Measurements from ENCODE around the gene GPR137C. TPM values are rescaled to one million over a fixed set of nuclear protein-coding genes. Genes with fewer than 3 reads are reported as not detected.

The GPR137C gene
- total and polyA plus RNA-seq, 2 of the 8 experiments (the other 6 are each of a cell fraction or from before 2014, with no cell fraction given) = 2.7 to 4.3 TPM

DNA sequence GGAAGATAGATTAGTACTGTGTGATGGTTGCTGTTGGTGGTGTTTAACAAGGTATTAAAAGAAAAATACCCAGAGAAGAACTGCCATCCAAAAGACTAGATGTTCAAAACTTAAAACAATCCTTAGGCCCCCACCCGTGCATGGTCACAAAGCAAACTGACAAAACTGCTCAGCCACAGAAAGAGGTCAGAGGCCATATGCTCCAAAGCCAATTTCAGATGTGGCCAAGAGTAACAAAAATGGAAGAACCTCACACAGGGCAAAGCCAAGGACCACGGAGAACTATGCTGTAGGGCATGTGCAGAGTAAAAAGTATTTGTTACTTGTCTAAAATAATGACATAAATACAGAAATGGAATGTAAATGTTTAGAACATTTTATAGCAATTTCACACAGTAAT is 5.6 kb upstream of the GPR137C start:
- Histone ChIP-seq H4K91ac (replicated peaks; ENCODE audit: insufficient read length, low read length) (no peak overlapping the region), H3K4me1 (replicated peaks in 1 of 4; ENCODE audit: control insufficient read depth in 3 of 4, insufficient read depth in 4 of 4, low read length in 3 of 4) (peaks cover 1 to 7% (median 3%) of the 10 kb centered on the region in 4 experiments; a peak in 3 of 7 replicates), H3K79me1 (ENCODE audit: low read depth, low read length) (peaks cover 2% of the 10 kb centered on the region), H3K79me2 (ENCODE audit: control insufficient read depth in 1 of 2, insufficient read depth in 2 of 2, low read length in 2 of 2) (peaks cover 0 to 28% of the 10 kb centered on the region in 2 experiments; a peak in 2 of 4 replicates), H3K27ac (ENCODE audit: low read depth, low read length) (no peak overlapping the region), H3K56ac (replicated peaks; ENCODE audit: insufficient read length, low read depth, low read length) (no peak overlapping the region), H2AK5ac (ENCODE audit: low read depth, low read length) (no peak overlapping the region), H3K23me2 (ENCODE audit: low read depth, low read length) (peaks cover 4% of the 10 kb centered on the region; the same call in 1 of the 2 replicates), H3K36me3 (ENCODE audit: control insufficient read depth in 2 of 4, insufficient read depth in 4 of 4, low read length in 3 of 4) (peaks cover 0 to 4% (median 0%) of the 10 kb centered on the region in 4 experiments; a peak in 1 of 8 replicates), H2AFZ (ENCODE audit: low read length) (no peak overlapping the region), H4K8ac (ENCODE audit: extremely low read depth, insufficient read depth, low read length) (no peak overlapping the region), H2BK15ac (ENCODE audit: low read length) (no peak overlapping the region), H2BK20ac (ENCODE audit: low read length) (no peak overlapping the region), H3K27me3 (replicated peaks in 1 of 4; ENCODE audit: control insufficient read depth in 3 of 4, extremely low read depth in 1 of 4, insufficient read depth in 3 of 4, low read length in 3 of 4) (no peaks in the 10 kb centered on the region), H3K14ac (ENCODE audit: insufficient read length) (no peak overlapping the region), H2BK120ac (replicated peaks; ENCODE audit: low read depth, low read length) (no peak overlapping the region), H3K4me3 (ENCODE audit: extremely low read depth in 1 of 4, insufficient read depth in 2 of 4, low read depth in 3 of 4, low read length in 4 of 4) (no peak overlapping the region), H4K20me1 (replicated peaks in 1 of 2; ENCODE audit: control insufficient read depth in 1 of 2, insufficient read depth in 2 of 2, low read length in 2 of 2) (peaks cover 0 to 2% of the 10 kb centered on the region in 2 experiments), H3K9me3 (ENCODE audit: insufficient read depth in 2 of 2, low read depth in 1 of 2, low read length in 1 of 2) (no peaks in the 10 kb centered on the region), H3K4ac (replicated peaks; ENCODE audit: insufficient read length, low read depth, low read length) (no peak overlapping the region), H3K9ac (replicated peaks in 1 of 4; ENCODE audit: extremely low read depth in 1 of 4, low read depth in 3 of 4, low read length in 3 of 4) (no peak overlapping the region), H3K18ac (ENCODE audit: extremely low read depth, low read length) (no peak overlapping the region), H2BK5ac (ENCODE audit: low read depth, low read length) (no peak overlapping the region), H4K5ac (ENCODE audit: insufficient read length, low read depth, low read length) (no peak overlapping the region), H2BK12ac (ENCODE audit: low read depth, low read length) (no peak overlapping the region), H3K4me2 (ENCODE audit: insufficient read depth in 1 of 2, low read depth in 2 of 2, low read length in 2 of 2) (no peak overlapping the region), H3K23ac (ENCODE audit: insufficient read length) (no peak overlapping the region)
- ChIA-PET CTCF (ENCODE audit: partially characterized antibody) (no interaction called here), POLR2A (ENCODE audit: partially characterized antibody) (no interaction called here)
- WGBS, 2 experiments (ENCODE audit: extremely low coverage in 1 of 2, insufficient coverage in 1 of 2, insufficient read length in 1 of 2, insufficient replicate concordance in 2 of 2, low coverage in 1 of 2, low lambda C conversion rate in 2 of 2, missing lambda C conversion rate in 1 of 2) = 86% methylated on average over 2 of the region's 2 CpGs; no CpG with 5 or more reads in 1 of the 2 experiments
- DNase-seq (ENCODE audit: low read depth in 1 of 2, low spot score in 2 of 2) (no peak), FAIRE-seq (no peak)
- TF ChIP-seq RFX5 (IDR thresholded peaks at IDR 0.05; ENCODE audit: borderline replicate concordance, low read depth, low read length) = no peak
- no peak for TF ChIP-seq GABPA (IDR thresholded peaks at IDR 0.05; ENCODE audit: borderline replicate concordance, insufficient read depth, low read length)
- no peak for TF ChIP-seq SIX5 (IDR thresholded peaks at IDR 0.05; ENCODE audit: low read depth, low read length)
- no peak for TF ChIP-seq POU5F1 (IDR thresholded peaks at IDR 0.05; ENCODE audit: low read depth, low read length)
- TF ChIP-seq, protein P1, sequence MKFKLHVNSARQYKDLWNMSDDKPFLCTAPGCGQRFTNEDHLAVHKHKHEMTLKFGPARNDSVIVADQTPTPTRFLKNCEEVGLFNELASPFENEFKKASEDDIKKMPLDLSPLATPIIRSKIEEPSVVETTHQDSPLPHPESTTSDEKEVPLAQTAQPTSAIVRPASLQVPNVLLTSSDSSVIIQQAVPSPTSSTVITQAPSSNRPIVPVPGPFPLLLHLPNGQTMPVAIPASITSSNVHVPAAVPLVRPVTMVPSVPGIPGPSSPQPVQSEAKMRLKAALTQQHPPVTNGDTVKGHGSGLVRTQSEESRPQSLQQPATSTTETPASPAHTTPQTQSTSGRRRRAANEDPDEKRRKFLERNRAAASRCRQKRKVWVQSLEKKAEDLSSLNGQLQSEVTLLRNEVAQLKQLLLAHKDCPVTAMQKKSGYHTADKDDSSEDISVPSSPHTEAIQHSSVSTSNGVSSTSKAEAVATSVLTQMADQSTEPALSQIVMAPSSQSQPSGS (IDR thresholded peaks at IDR 0.05; ENCODE audit: low read length) = no peak
- no peak for TF ChIP-seq BCL11A (IDR thresholded peaks at IDR 0.05; ENCODE audit: low read depth in 2 of 2, low read length in 2 of 2)
- no peak for TF ChIP-seq CEBPB (IDR thresholded peaks at IDR 0.05; ENCODE audit: low read depth, low read length)
- TF ChIP-seq, protein P2, sequence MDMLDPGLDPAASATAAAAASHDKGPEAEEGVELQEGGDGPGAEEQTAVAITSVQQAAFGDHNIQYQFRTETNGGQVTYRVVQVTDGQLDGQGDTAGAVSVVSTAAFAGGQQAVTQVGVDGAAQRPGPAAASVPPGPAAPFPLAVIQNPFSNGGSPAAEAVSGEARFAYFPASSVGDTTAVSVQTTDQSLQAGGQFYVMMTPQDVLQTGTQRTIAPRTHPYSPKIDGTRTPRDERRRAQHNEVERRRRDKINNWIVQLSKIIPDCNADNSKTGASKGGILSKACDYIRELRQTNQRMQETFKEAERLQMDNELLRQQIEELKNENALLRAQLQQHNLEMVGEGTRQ (IDR thresholded peaks at IDR 0.05; ENCODE audit: low read length) = no peak
- no peak for TF ChIP-seq KDM5A (IDR thresholded peaks at IDR 0.05; ENCODE audit: low read length)
- TF ChIP-seq SP2 (IDR thresholded peaks at IDR 0.05; ENCODE audit: low read length) = no peak
- no peak for TF ChIP-seq BRCA1 (IDR thresholded peaks at IDR 0.05; ENCODE audit: low read depth, low read length)
- TF ChIP-seq HDAC2 (IDR thresholded peaks at IDR 0.05; ENCODE audit: borderline replicate concordance in 1 of 2, low read depth in 2 of 2, low read length in 2 of 2) = no peak
